HepG2 (cell line): ENCODE measurements around the gene SHISA5. TPM values are rescaled to one million over a fixed set of nuclear protein-coding genes. Genes with fewer than 3 reads are reported as not detected.

Source experiments
- AKAP8 ChIP-seq: sonication (generic); formaldehyde crosslinking; IDR thresholded peaks from 2 replicates; pipeline ENCODE4 v1.5.1; 2020; ENCODE audit warnings: mild to moderate bottlenecking, missing genetic modification reagents
- ARHGAP35 ChIP-seq: sonication (generic); formaldehyde crosslinking; IDR thresholded peaks from 2 replicates; pipeline ENCODE4 v1.9.0; 2022; ENCODE audit warnings: mild to moderate bottlenecking, inconsistent platforms, moderate library complexity, missing genetic modification reagents, borderline replicate concordance
- CBX5 ChIP-seq: sonication (generic); formaldehyde crosslinking; IDR thresholded peaks from 2 replicates; pipeline ENCODE4 v1.4.0; 2020; ENCODE audit warnings: missing genetic modification reagents, borderline replicate concordance
- CHD4 ChIP-seq: fragments of 200-600 bp; sonication (generic); IDR thresholded peaks from 2 replicates; pipeline ENCODE4 v1.7.0; 2017; ENCODE audit warnings: mild to moderate bottlenecking, low read length, borderline replicate concordance
- E2F2 ChIP-seq: sonication (generic); formaldehyde crosslinking; IDR thresholded peaks from 2 replicates; pipeline ENCODE4 v1.4.0; 2020; ENCODE audit warnings: missing genetic modification reagents, borderline replicate concordance
- ELF1 ChIP-seq: sonication (generic); formaldehyde crosslinking; IDR thresholded peaks from 2 replicates; pipeline ENCODE4 v1.4.0; 2020; ENCODE audit warnings: missing genetic modification reagents
- ELF4 ChIP-seq: sonication (generic); formaldehyde crosslinking; IDR thresholded peaks from 2 replicates; pipeline ENCODE4 v1.5.0; 2020; ENCODE audit warnings: missing genetic modification reagents, mild to moderate bottlenecking, moderate library complexity, borderline replicate concordance
- FOSL2 ChIP-seq: sonication (generic); formaldehyde crosslinking; IDR thresholded peaks from 2 replicates; pipeline ENCODE4 v1.4.0; 2020; ENCODE audit warnings: missing genetic modification reagents
- NFYC ChIP-seq: IDR thresholded peaks from 2 replicates; pipeline ENCODE4 v1.6.1; 2016; ENCODE audit warnings: missing genetic modification reagents, missing compliant biosample characterization
- PRDM15 ChIP-seq: sonication (generic); formaldehyde crosslinking; IDR thresholded peaks from 2 replicates; pipeline ENCODE4 v1.4.0; 2020; ENCODE audit warnings: missing genetic modification reagents
- SMAD3 ChIP-seq: sonication (generic); formaldehyde crosslinking; IDR thresholded peaks from 2 replicates; pipeline ENCODE4 v1.4.0; 2020; ENCODE audit warnings: missing genetic modification reagents
- TAF1 ChIP-seq: sonication (generic); formaldehyde crosslinking; IDR thresholded peaks from 2 replicates; pipeline ENCODE4 v1.4.0; 2020; ENCODE audit warnings: missing genetic modification reagents
- ZC3H13 ChIP-seq: sonication (generic); formaldehyde crosslinking; IDR thresholded peaks from 2 replicates; pipeline ENCODE4 v1.8.1; 2023; ENCODE audit warnings: mild to moderate bottlenecking, missing genetic modification reagents, moderate library complexity
- ZIK1 ChIP-seq: sonication (generic); formaldehyde crosslinking; IDR thresholded peaks from 2 replicates; pipeline ENCODE4 v1.5.0; 2020; ENCODE audit warnings: mild to moderate bottlenecking, low read depth, missing genetic modification reagents, borderline replicate concordance
- ZNF18 ChIP-seq: sonication (generic); formaldehyde crosslinking; IDR thresholded peaks from 2 replicates; pipeline ENCODE4 v1.8.0; 2022; ENCODE audit warnings: mild to moderate bottlenecking, missing genetic modification reagents; ENCODE audit not compliant: insufficient replicate concordance
- ZNF333 ChIP-seq: sonication (generic); formaldehyde crosslinking; IDR thresholded peaks from 2 replicates; pipeline ENCODE4 v1.4.0; 2020; ENCODE audit warnings: mild to moderate bottlenecking, missing genetic modification reagents, borderline replicate concordance
- ZSCAN12 ChIP-seq: sonication (generic); formaldehyde crosslinking; IDR thresholded peaks from 2 replicates; pipeline ENCODE4 v1.9.0; 2021; ENCODE audit warnings: mild to moderate bottlenecking, missing genetic modification reagents
- polyA plus RNA-seq, 8 experiments: library from polyadenylated mRNA; depleted of rRNA in 3 of 8; stranded (reverse) in 7 of 8; unstranded in 1 of 8; fragments of >200 nt; fragmentation: Illumina TruSeq in 4 of 8; extraction: Trizol in 4 of 8; gene quantifications; 2 replicates each; pipeline versions ENCODE4 v1.2.1 to v1.2.3, GENCODE V29; 2011 to 2016; ENCODE audit warnings: low read depth in 4 of 8, missing spikeins in 1 of 8, mixed read lengths in 1 of 8; ENCODE audit not compliant: insufficient read depth in 1 of 8
- total RNA-seq, 5 experiments: library from RNA; depleted of rRNA; stranded (reverse); fragments of >200 nt; fragmentation: Illumina TruSeq; extraction: Trizol; gene quantifications; 2 replicates each; pipeline ENCODE4 v1.2.3, GENCODE V29; 2016; ENCODE audit warnings: low read depth in 1 of 5
- TF ChIP-seq, protein P1 (sequence below): sonication (generic); formaldehyde crosslinking; IDR thresholded peaks from 2 replicates; pipeline ENCODE4 v1.4.0; 2020; ENCODE audit warnings: missing genetic modification reagents

The SHISA5 gene
- total and polyA plus RNA-seq, 2 of the 13 experiments (the other 11 are each of a cell fraction or from before 2014, with no cell fraction given), result 75.8 to 91.4 TPM

DNA sequence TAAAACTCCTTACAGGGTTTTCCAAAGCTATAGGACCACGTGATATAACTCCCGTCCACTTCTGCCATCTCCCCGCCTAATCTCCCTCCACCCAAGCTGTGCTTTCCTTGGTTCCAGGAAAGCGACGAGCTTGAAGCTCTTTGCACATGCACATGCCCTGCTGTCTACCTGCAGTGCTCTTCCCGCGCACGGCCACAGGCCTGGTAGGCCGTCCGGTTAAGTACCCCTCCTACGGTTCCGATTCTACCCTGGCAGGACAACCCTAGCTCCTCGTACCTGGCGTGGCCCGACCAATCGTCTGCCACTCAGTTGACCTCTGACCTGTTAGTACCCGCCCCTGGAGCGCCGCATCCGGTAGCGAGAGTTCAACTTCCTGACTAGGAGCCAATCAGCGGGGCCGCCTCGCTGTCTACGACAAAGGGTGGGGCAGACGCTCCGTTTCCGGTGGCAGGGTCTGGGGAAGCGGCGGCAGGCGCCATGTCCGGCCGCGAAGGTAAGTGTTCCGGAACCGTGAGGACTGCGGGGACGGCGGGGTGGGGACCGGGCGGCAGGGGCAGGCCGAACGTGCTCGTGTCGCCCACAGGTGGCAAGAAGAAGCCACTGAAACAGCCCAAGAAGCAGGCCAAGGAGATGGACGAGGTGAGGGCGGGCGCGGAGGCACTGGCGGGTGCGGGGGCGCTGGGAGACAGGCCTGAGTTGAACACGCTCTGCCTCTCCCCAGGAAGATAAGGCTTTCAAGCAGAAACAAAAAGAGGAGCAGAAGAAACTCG, 64.0 kb downstream of the SHISA5 start, which contains the start of the genes CCDC51 and TMA7 (continued):
- TF ChIP-seq, protein P1, sequence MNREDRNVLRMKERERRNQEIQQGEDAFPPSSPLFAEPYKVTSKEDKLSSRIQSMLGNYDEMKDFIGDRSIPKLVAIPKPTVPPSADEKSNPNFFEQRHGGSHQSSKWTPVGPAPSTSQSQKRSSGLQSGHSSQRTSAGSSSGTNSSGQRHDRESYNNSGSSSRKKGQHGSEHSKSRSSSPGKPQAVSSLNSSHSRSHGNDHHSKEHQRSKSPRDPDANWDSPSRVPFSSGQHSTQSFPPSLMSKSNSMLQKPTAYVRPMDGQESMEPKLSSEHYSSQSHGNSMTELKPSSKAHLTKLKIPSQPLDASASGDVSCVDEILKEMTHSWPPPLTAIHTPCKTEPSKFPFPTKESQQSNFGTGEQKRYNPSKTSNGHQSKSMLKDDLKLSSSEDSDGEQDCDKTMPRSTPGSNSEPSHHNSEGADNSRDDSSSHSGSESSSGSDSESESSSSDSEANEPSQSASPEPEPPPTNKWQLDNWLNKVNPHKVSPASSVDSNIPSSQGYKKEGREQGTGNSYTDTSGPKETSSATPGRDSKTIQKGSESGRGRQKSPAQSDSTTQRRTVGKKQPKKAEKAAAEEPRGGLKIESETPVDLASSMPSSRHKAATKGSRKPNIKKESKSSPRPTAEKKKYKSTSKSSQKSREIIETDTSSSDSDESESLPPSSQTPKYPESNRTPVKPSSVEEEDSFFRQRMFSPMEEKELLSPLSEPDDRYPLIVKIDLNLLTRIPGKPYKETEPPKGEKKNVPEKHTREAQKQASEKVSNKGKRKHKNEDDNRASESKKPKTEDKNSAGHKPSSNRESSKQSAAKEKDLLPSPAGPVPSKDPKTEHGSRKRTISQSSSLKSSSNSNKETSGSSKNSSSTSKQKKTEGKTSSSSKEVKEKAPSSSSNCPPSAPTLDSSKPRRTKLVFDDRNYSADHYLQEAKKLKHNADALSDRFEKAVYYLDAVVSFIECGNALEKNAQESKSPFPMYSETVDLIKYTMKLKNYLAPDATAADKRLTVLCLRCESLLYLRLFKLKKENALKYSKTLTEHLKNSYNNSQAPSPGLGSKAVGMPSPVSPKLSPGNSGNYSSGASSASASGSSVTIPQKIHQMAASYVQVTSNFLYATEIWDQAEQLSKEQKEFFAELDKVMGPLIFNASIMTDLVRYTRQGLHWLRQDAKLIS (CRISPR knock-in tag), result peak; percentile 57; the same call in 1 of the 2 replicates
- TF ChIP-seq SMAD3 (CRISPR knock-in tag) (peak; percentile 75; the same call in 1 of the 2 replicates), ARHGAP35 (CRISPR knock-in tag) (peak; percentile 96), TAF1 (CRISPR knock-in tag) (peak; percentile 86), NFYC (CRISPR knock-in tag) (peak; percentile 98), ZNF18 (CRISPR knock-in tag) (no peak), ZC3H13 (CRISPR knock-in tag) (peak; percentile 70; the same call in 1 of the 2 replicates), E2F2 (peak; percentile 35; the same call in 1 of the 2 replicates), ELF1 (CRISPR knock-in tag) (peak; percentile 98), ZIK1 (CRISPR knock-in tag) (peak; percentile 84; the same call in 1 of the 2 replicates), CHD4 (no peak), PRDM15 (CRISPR knock-in tag) (peak; percentile 55; the same call in 1 of the 2 replicates), ZSCAN12 (CRISPR knock-in tag) (no peak), FOSL2 (CRISPR knock-in tag) (peak; percentile 36; the same call in 1 of the 2 replicates), ELF4 (CRISPR knock-in tag) (peak; percentile 98), AKAP8 (0 out of 2 replicates have a peak, but pooled peaks have one; percentile 9), ZNF333 (CRISPR knock-in tag) (peak; percentile 81), CBX5 (no peak)
